NCI-H748 (cell line): ENCODE results near the gene SRL.

Experiments used
- DNase-seq: peaks from one replicate; lab custom pipeline; 2025; ENCODE audit not compliant: unreplicated experiment; lab: John Stamatoyannopoulos, UW

Gene SRL

GRCh38 chr16:4241928-4242283 is at the start of gene SRL:
SRL (minus strand) TSS chr16:4242080; CDS start chr16:4242067, 13 bp downstream.
- DNase-seq: no peak

- DNase-seq: no peak
Observed at GRCh38 chr16:4290236-4290830, 48.5 kb upstream of the SRL start.

- DNase-seq: peak; percentile 54
Observed at GRCh38 chr16:4288148-4288921, 46.5 kb upstream of the SRL start.

GRCh38 chr16:4285167-4285566 is 43.3 kb upstream of the SRL start:
- peak; percentile 44 for DNase-seq

GRCh38 chr16:4283939-4284338 is 42.1 kb upstream of the SRL start:
- DNase-seq: no peak

GRCh38 chr16:4283441-4283840 is 41.6 kb upstream of the SRL start:
- DNase-seq: no peak

- DNase-seq: no peak
Observed at GRCh38 chr16:4280625-4281024, 38.7 kb upstream of the SRL start.

- no peak for DNase-seq
Observed at GRCh38 chr16:4277987-4278513, 36.2 kb upstream of the SRL start.

GRCh38 chr16:4275861-4276260 is 34.0 kb upstream of the SRL start:
- DNase-seq: no peak

GRCh38 chr16:4273858-4274311 is 32.0 kb upstream of the SRL start:
- peak; percentile 60 for DNase-seq

GRCh38 chr16:4272114-4272956 is 30.5 kb upstream of the SRL start:
- DNase-seq: peak; percentile 58

- peak; percentile 93 for DNase-seq
Observed at GRCh38 chr16:4271176-4272113, 29.6 kb upstream of the SRL start.

- no peak for DNase-seq
Observed at GRCh38 chr16:4270595-4270994, 28.7 kb upstream of the SRL start.

GRCh38 chr16:4270091-4270490 is 28.2 kb upstream of the SRL start:
- DNase-seq: no peak

- peak; percentile 3 for DNase-seq
Observed at GRCh38 chr16:4266372-4266771, 24.5 kb upstream of the SRL start.

GRCh38 chr16:4265676-4266075 is 23.8 kb upstream of the SRL start:
- no peak for DNase-seq

GRCh38 chr16:4264546-4264945 is 22.7 kb upstream of the SRL start:
- no peak for DNase-seq

- DNase-seq: peak; percentile 20
Observed at GRCh38 chr16:4263504-4264436, 21.9 kb upstream of the SRL start.

GRCh38 chr16:4262303-4262835 is 20.5 kb upstream of the SRL start:
- DNase-seq: no peak
